Non-pigmented ciliary epithelial cell (primary cell): ENCODE data around the gene ANKRD44.

ENCODE experiments used
- DNase-seq: peaks from one replicate; pipeline ENCODE4 v3.0.0-alpha.2; 2010; ENCODE audit warnings: low read depth

The ANKRD44 gene

DNA sequence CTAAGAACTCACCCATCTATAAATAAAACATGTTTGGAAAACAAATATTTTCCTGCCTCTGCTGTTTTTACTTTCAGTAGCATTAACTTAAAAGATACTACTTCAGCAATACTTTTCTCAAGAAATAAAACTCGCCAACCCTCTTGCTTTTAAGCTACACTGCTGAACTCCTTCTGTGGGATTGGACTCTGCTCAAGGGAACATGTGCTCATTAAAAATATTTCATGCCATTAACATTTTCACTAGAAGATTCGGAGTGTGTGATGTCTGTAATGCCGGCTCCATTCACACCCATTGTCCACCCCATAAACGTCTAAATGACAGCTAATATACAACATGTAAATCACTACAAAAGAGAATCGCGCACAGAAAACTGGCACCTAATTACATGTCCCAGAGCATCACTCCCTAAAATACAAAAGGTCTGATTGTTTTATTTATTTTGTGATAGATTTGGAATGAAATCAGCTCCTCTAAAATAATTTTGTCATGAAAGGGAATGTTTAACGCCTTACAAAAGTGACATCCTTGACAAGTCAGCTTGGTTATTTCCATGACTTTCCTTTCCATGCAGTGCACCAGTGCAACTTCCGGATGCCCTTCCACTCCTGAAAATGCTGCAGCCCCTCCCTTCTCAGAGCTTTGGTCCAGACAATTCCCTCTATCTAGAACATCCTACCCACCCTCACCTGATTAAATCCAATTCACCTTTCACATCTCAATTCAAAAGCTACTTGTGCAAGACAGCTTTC is 73.1 kb downstream of the ANKRD44 start:
- no peak for DNase-seq

- no peak for DNase-seq
These were observed 73.8 kb downstream of the ANKRD44 start for GRCh38 chr2:197236816-197237215.

- no peak for DNase-seq
These were observed 74.4 kb downstream of the ANKRD44 start for GRCh38 chr2:197236159-197236558.

GRCh38 chr2:197235711-197236110 is 74.9 kb downstream of the ANKRD44 start:
- no peak for DNase-seq

- DNase-seq = no peak
These were observed 75.8 kb downstream of the ANKRD44 start for GRCh38 chr2:197234671-197235191.

- DNase-seq = no peak
These were observed 77.1 kb downstream of the ANKRD44 start for GRCh38 chr2:197233473-197233872.

GRCh38 chr2:197232010-197232409 is 78.6 kb downstream of the ANKRD44 start:
- no peak for DNase-seq

DNA sequence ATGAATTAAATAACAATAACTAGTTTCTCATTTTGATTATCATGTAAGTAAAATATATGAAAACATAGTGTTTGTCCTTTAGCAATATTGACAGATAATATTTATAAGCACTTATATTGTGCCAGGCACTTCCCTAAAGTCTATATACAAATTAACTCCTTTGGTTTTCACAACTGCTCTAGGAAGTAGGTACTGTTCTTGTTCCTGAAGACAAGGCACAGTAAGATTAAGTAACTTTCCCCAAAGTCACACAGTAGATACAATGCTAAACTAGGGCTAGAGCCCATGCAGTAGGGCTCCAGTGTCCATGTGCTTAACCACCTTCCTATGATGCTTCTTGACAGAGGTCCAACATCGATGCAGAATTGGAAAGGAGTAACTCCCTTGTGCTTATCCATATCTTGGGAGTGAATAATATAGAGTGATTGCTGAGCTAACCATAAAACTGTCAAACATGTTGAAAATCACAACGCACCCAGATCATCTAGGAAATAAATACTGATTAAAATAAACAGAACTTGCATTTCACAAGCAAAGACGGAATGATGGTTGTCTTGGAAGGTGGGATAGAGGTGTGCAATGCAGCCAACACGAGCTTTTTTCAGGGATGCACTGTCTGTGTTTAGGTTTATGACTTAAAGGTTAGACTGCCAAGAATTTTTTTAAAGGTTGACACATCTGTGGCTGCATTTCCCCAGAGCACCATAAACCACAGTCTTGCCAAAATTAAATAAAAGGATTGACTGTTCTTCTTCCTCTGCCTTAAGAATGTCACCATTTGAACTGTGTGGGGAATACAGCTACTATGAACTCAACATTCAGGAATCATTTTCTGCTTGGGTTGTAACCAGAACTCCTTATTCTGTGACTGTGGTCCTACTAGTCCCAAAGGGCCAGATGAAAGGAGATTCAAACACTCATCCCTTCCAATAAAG is 80.8 kb downstream of the ANKRD44 start:
- no peak for DNase-seq

- DNase-seq = no peak
These were observed 87.1 kb downstream of the ANKRD44 start for GRCh38 chr2:197223451-197223850.

DNA sequence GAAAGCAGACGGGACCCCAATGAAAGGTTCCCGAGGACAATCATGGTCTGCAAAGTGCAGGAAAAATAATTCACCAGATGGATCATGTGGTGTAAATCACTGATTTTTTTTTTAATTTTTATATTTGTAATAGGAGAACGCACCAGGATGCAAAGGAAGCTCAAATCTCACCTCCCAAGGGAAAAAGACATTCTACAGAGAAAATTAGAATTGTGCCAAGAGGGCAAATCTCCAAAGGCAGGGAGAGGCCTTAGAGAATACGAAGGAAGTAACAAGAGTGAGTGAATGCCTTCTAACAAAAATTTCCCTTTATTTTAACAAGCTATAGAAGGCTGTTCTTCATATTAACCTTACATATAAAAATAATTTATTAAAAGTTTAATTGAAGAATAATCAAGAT is 90.9 kb downstream of the ANKRD44 start:
- DNase-seq = no peak

GRCh38 chr2:197217541-197217940 is 93.0 kb downstream of the ANKRD44 start:
- DNase-seq = no peak

GRCh38 chr2:197216361-197216979 is 94.1 kb downstream of the ANKRD44 start:
- DNase-seq = no peak

- DNase-seq = no peak
These were observed 94.7 kb downstream of the ANKRD44 start for GRCh38 chr2:197215748-197216360.

DNA sequence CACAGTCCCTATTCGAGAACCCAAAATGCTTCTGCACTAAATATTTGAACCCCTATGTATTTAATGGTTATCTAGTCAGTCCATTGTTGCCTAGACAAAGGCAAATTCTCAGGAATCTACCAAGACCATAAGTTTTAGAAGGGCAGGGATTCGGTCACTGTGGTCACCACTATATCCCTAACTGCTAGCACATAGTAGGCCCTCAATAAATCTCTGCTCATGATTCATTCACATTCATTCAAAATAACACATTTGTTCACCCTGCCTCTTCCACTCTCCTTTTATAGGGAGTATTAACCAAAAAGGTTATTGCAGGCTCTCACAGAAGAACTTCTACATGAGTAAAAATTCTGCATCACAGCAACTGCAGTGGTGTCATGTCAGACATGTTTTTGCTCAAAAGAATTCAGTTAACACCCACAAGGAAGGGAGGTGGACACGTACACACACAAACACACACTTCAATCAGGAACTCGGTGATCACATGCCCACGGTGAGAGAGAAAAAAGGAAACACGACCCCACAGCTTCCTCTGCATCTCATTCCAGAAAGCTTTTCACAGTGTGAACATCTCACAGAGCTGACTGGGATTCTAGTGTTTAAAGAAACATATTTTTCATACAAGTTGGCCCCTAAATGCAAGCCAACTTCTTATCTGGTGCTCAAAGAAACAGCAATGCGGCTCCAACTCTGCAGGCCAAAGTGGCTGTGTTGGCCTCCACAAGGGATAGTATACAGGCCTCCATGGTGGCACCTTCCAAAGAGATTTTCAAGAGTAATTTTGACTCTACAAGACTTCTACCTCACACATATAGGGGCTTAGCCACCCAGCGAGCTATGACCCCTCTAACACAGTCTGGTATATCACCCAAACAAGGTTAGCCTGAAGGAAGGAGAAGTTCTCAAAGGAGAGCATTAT is 98.0 kb downstream of the ANKRD44 start:
- DNase-seq = no peak

- DNase-seq = no peak
These were observed 98.7 kb downstream of the ANKRD44 start for GRCh38 chr2:197211881-197212342.

GRCh38 chr2:197210430-197210829 is 100.2 kb downstream of the ANKRD44 start:
- DNase-seq = no peak

GRCh38 chr2:197209742-197210408 is 100.7 kb downstream of the ANKRD44 start:
- no peak for DNase-seq

- DNase-seq = no peak
These were observed 101.3 kb downstream of the ANKRD44 start for GRCh38 chr2:197209246-197209645.

DNA sequence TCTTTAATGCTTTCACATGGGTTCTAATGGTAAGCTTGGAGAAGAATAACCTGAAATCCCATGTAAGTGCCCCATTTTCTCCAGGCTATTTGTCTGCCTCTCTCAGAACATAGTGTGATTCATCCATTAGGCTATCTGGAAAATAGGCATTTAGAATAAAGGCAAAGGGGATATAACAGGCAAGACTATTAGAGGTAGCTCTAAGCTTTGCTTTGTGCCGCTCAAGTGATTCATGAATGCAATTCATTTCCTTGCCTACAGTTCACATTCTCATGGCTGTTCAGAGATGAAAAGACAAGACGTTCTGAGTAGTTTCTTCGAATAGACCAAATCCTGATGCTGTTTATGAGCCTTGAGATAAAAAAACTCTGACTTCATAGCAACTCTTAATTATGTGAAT is 101.7 kb downstream of the ANKRD44 start:
- DNase-seq = no peak

DNA sequence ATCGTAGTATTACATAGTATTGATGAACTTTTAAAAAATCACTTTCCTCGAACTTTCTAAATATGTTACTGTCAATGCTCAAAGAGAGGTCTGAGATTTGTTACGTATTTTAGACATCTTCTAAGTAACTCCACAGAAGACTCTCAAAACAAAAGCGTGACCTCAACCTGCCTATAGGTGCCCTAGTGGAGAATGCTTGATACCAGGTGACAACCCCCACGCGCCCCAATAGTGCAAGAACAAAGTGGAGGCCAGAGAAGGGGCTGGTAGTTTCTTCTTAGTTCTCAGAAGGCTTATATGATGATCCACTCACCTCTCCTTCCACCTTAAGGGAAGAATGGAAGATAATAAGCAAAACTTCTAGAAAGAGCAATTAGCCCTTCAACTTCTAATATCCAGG is 102.6 kb downstream of the ANKRD44 start:
- DNase-seq = no peak
